Measurements from ENCODE around the gene MREG.

Gene MREG

DNA sequence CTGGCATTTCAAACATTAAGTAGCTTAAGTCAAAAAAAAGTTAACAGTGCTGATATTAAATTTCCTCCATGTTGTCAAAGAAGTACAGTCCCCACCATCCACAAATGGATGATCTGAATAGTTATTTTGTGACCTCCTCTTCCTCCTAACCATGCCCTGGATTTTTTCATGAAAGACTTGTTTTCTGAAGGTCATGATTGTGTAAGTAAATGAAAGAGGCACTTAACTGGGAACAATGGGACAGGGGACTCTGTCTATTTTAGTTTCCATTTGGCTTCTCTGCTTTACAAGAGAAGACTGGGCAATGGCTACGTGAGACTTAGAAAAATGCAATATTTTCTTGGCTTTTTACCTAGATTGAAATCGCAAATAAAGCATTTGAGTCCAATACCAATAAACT lies 36.1 kb upstream of the MREG start:
- no peak for TF ChIP-seq CTCF (IDR thresholded peaks at IDR 0.05; ENCODE audit: low read depth, low read length)
- DNase-seq (ENCODE audit: extremely low read depth, low read depth): no peak

- TF ChIP-seq CTCF (IDR thresholded peaks at IDR 0.05; ENCODE audit: low read depth, low read length): no peak
- no peak for DNase-seq (ENCODE audit: extremely low read depth, low read depth)
Measured at GRCh38 chr2:216047397-216047796, 34.0 kb upstream of the MREG start.

GRCh38 chr2:216044883-216045486 lies 31.6 kb upstream of the MREG start:
- no peak for DNase-seq (ENCODE audit: extremely low read depth, low read depth)
- no peak for TF ChIP-seq CTCF (IDR thresholded peaks at IDR 0.05; ENCODE audit: low read depth, low read length)

- no peak for TF ChIP-seq CTCF (IDR thresholded peaks at IDR 0.05; ENCODE audit: low read depth, low read length)
- DNase-seq (ENCODE audit: extremely low read depth, low read depth): no peak
Measured at GRCh38 chr2:216043949-216044348, 30.6 kb upstream of the MREG start.

DNA sequence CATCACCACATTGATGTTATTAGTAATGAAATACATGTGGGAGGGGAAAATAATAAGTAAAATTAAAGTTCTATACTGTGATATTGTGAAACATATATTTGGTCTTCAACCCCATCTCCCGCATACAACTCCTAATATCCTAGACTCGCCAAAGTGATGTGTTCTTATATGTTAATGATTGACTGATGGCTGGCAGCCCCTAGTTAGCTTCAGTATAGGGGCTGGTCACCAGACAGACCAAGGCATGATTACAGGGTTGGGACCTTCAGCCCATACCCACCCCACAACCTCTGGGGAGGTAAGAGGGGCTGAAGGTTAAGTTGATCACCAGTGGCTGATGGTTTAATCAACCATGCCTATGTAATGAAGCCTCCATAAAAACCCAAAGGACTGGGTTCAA lies 28.1 kb upstream of the MREG start:
- no peak for DNase-seq (ENCODE audit: extremely low read depth, low read depth)
- TF ChIP-seq CTCF (IDR thresholded peaks at IDR 0.05; ENCODE audit: low read depth, low read length): no peak

DNA sequence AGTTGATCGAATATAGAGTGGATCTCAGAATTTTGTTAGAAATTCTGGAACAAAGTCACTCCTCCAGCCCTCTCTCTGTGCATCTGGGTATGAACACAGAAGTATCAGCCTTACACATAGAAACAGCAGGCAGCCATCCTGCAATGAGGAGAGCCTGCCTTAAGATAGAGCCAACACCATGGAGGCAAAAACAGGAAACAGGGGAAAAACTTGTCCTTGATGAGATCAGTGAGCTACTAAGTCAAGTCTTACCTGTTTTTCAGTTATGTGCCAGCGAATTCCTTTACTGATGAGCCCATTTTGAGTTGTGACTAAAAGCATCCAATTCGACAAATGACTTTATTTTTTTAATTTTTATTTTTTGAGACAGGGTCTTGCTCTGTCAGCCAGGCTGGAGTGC lies 26.6 kb upstream of the MREG start:
- no peak for TF ChIP-seq CTCF (IDR thresholded peaks at IDR 0.05; ENCODE audit: low read depth, low read length)
- no peak for DNase-seq (ENCODE audit: extremely low read depth, low read depth)

DNA sequence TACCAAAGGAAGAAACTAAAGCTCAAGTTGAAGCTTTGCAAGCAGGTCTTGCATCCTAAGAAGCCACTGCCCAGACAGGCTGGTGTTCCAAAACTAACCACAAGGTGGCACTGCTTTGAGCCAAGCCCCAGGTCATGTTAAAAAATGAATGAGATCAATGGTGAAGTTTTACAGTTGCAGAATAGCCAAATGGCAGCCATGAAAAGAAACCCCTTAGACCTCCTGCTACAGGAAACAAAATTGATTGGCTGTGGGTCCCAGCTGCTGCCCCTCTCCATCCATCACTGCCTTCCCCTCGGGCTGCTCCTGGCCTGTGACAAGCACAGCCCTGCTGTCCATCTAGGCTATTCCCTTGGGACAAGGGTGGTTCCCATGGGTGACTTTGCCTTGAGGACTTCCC lies 20.7 kb upstream of the MREG start:
- no peak for DNase-seq (ENCODE audit: extremely low read depth, low read depth)
- TF ChIP-seq CTCF (IDR thresholded peaks at IDR 0.05; ENCODE audit: low read depth, low read length): peak; percentile 77
